Islet of Langerhans (tissue), 1 donor: ENCODE results near the gene APOBEC3B.
A peak's percentile ranks its signal among the peaks of the same experiment; 100 is the strongest.
"Not testable (repeated sequence)": the region's sequence is repeated elsewhere in the genome, so short reads cannot be mapped to it uniquely, and the experiment has no call there.

ENCODE experiments used
- FAIRE-seq: peaks from one replicate; lab custom pipeline; 2011; peaks lifted over from hg19 to GRCh38; lab: Jason Lieb, UNC

Gene APOBEC3B

GRCh38 chr22:38967451-38968450, 14.4 kb upstream of the APOBEC3B start:
- FAIRE-seq = no peak

- FAIRE-seq = no peak
Observed at GRCh38 chr22:38968801-38969200, 13.3 kb upstream of the APOBEC3B start.

- FAIRE-seq = no peak
Observed at GRCh38 chr22:38970551-38970950, 11.6 kb upstream of the APOBEC3B start.

GRCh38 chr22:38971202-38971601, 10.9 kb upstream of the APOBEC3B start:
- FAIRE-seq = no peak

- FAIRE-seq = no peak
Observed at GRCh38 chr22:38971791-38972190, 10.4 kb upstream of the APOBEC3B start.

- FAIRE-seq = no peak
Observed at GRCh38 chr22:38972558-38972957, 9.6 kb upstream of the APOBEC3B start.

- FAIRE-seq = no peak
Observed at GRCh38 chr22:38973289-38974169, 8.6 kb upstream of the APOBEC3B start.

- no peak for FAIRE-seq
Observed at GRCh38 chr22:38974170-38974825, 7.8 kb upstream of the APOBEC3B start.

- FAIRE-seq = no peak
Observed at GRCh38 chr22:38974826-38975175, 7.3 kb upstream of the APOBEC3B start.

- FAIRE-seq = not testable (repeated sequence)
Observed at GRCh38 chr22:38977289-38977688, 4.9 kb upstream of the APOBEC3B start.

GRCh38 chr22:38980587-38980986, 1.6 kb upstream of the APOBEC3B start:
- FAIRE-seq = not testable (repeated sequence)

- peak; percentile 13 for FAIRE-seq
Observed at GRCh38 chr22:38981005-38981991, 849 bp upstream of the APOBEC3B start.

GRCh38 chr22:38984224-38984623, 2.1 kb downstream of the APOBEC3B start:
- FAIRE-seq = no peak

- peak; percentile 87 for FAIRE-seq
Observed at GRCh38 chr22:38984784-38985757, 2.9 kb downstream of the APOBEC3B start.

- no peak for FAIRE-seq
Observed at GRCh38 chr22:38986629-38987028, 4.5 kb downstream of the APOBEC3B start.

GRCh38 chr22:38987171-38987895, 5.2 kb downstream of the APOBEC3B start:
- FAIRE-seq = no peak

GRCh38 chr22:38989466-38989865, 7.3 kb downstream of the APOBEC3B start:
- no peak for FAIRE-seq

GRCh38 chr22:38992871-38993371, 10.8 kb downstream of the APOBEC3B start:
- FAIRE-seq = not testable (repeated sequence)

- FAIRE-seq = no peak
Observed at GRCh38 chr22:38996105-38996504, 14.0 kb downstream of the APOBEC3B start.
